Kidney (tissue), 14 donors: ENCODE measurements around the gene NFIA. TPM values are rescaled to one million over a fixed set of nuclear protein-coding genes. Genes with fewer than 3 reads are reported as not detected.

Experiments
- DNase-seq, 5 donors: peaks; one replicate each; pipeline ENCODE4 v3.0.0-alpha.2; 2013 to 2020
- FAIRE-seq: peaks from 2 replicates; lab custom pipeline; 2012; peaks lifted over from hg19 to GRCh38; lab: Jason Lieb, UNC
- H3K27ac ChIP-seq, 2 donors: one replicate each; pipeline ENCODE4 v1.7.0; 2013; ENCODE audit warnings: low read depth in 2 of 2, low read length in 2 of 2, inconsistent platforms in 1 of 2
- H3K27me3 ChIP-seq: one replicate; pipeline ENCODE4 v1.7.1; 2013; ENCODE audit warnings: low read length, inconsistent platforms; ENCODE audit not compliant: control insufficient read depth, insufficient read depth
- H3K36me3 ChIP-seq, 3 donors: one replicate each; pipeline versions ENCODE4 v1.7.0 to v1.7.1; 2013; ENCODE audit warnings: low read length in 3 of 3, control low read depth in 1 of 3, inconsistent platforms in 1 of 3; ENCODE audit not compliant: insufficient read depth in 3 of 3, control insufficient read depth in 2 of 3
- H3K4me1 ChIP-seq, 3 donors: one replicate each; pipeline versions ENCODE4 v1.7.0 to v1.7.1; 2013; ENCODE audit warnings: low read length in 3 of 3, inconsistent platforms in 1 of 3, low read depth in 1 of 3; ENCODE audit not compliant: control insufficient read depth in 2 of 3, insufficient read depth in 2 of 3
- H3K4me3 ChIP-seq, 3 donors: one replicate each; pipeline versions ENCODE4 v1.7.0 to v1.8.1; 2013; ENCODE audit warnings: low read length in 3 of 3, control low read depth in 1 of 3, inconsistent platforms in 1 of 3
- H3K9ac ChIP-seq, 3 donors: one replicate each; pipeline versions ENCODE4 v1.7.0 to v1.7.1; 2013; ENCODE audit warnings: low read length in 3 of 3, control low read depth in 1 of 3, inconsistent platforms in 1 of 3
- H3K9me3 ChIP-seq, 3 donors: one replicate each; pipeline versions ENCODE4 v1.7.0 to v1.7.1; 2013; ENCODE audit warnings: low read length in 3 of 3, control low read depth in 1 of 3, inconsistent platforms in 1 of 3; ENCODE audit not compliant: control insufficient read depth in 2 of 3, insufficient read depth in 1 of 3
- intact Hi-C: fragments of 100-400 bp; cut with DNase I; formaldehyde crosslinking; loops from one replicate; pipeline ENCODE4 v1.11.1; 2022
- polyA plus RNA-seq: library from polyadenylated mRNA; stranded (reverse); fragments of 350-450 nt; fragmentation: Illumina TruSeq; extraction: RNeasy Lipid Tissue Mini Kit (QIAGEN cat#74804); gene quantifications from one replicate; pipeline ENCODE4 v1.2.3, GENCODE V29; 2014; ENCODE audit warnings: low read depth, low replicate concordance; ENCODE audit not compliant: insufficient read depth
- total RNA-seq: library from RNA; stranded (reverse); fragmentation: NEBNext Ultra II Directional; extraction: Animal tissue kit (Norgen Biotek cat#: 25700); gene quantifications from one replicate; pipeline ENCODE4 v1.2.1, GENCODE V29; 2021
- TF ChIP-seq, protein P1 (sequence below): IDR thresholded peaks from 3 replicates; pipeline ENCODE4 v1.5.1; 2012; ENCODE audit warnings: mild to moderate bottlenecking, moderate library complexity, borderline replicate concordance; ENCODE audit not compliant: insufficient read depth; ENCODE audit errors: extremely low read depth
- donor health status: control.
- donor health status: control.
- donor health status: control.
- donor health status: control.
- donor health status: control.
- donor health status: DM: yes; HTN: yes; CAD: no.
- donor health status: Normal renal cell carcinoma (clear cell type).

The NFIA gene
- total and polyA plus RNA-seq, 2 donors from 2014 or later, result 4.8 to 87.5 TPM

- no peak for DNase-seq
- TF ChIP-seq, protein P1, sequence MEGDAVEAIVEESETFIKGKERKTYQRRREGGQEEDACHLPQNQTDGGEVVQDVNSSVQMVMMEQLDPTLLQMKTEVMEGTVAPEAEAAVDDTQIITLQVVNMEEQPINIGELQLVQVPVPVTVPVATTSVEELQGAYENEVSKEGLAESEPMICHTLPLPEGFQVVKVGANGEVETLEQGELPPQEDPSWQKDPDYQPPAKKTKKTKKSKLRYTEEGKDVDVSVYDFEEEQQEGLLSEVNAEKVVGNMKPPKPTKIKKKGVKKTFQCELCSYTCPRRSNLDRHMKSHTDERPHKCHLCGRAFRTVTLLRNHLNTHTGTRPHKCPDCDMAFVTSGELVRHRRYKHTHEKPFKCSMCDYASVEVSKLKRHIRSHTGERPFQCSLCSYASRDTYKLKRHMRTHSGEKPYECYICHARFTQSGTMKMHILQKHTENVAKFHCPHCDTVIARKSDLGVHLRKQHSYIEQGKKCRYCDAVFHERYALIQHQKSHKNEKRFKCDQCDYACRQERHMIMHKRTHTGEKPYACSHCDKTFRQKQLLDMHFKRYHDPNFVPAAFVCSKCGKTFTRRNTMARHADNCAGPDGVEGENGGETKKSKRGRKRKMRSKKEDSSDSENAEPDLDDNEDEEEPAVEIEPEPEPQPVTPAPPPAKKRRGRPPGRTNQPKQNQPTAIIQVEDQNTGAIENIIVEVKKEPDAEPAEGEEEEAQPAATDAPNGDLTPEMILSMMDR, result no peak
- Histone ChIP-seq H3K9ac (no peak overlapping the region), H3K9me3 (no peaks in the 10 kb centered on the region), H3K27ac (no peak overlapping the region), H3K4me3 (no peak overlapping the region), H3K4me1 (no peaks in the 10 kb centered on the region), H3K36me3 (no peaks in the 10 kb centered on the region), H3K27me3 (no peaks in the 10 kb centered on the region)
- FAIRE-seq, result no peak
- intact Hi-C loops, result no loop called here
These were observed 177.8 kb downstream of the NFIA start for GRCh38 chr1:61260171-61260570.

DNA sequence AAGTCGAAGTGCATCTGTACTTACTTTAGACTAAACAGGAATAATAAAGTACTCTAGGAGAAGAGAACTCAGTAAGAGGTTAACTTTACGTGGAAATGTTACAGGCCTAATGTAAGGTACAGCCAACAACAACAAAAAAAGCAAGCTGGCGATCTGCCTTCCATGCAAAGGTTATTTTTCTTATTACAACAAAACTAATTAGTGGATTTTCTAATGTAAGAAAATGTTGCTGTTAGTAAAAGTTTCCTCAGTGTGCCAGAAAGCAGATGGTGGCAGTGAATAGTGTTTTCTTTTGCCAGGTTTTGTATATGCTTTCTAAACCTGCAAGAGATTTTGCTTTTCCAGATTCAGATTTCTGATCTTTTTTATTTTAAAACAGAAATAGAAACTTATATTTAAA lies 179.2 kb downstream of the NFIA start:
- H3K27me3 ChIP-seq, result no peaks in the 10 kb centered on the region
- DNase-seq (no peak), FAIRE-seq (no peak)
- H3K9me3 ChIP-seq, result no peaks in the 10 kb centered on the region
- no peaks in the 10 kb centered on the region for H3K36me3 ChIP-seq
- intact Hi-C loops, result no loop called here
- H3K4me1 ChIP-seq, result no peaks in the 10 kb centered on the region
- H3K4me3 ChIP-seq, result no peak overlapping the region
- TF ChIP-seq, protein P1, result no peak
- H3K27ac ChIP-seq, result no peak overlapping the region
- H3K9ac ChIP-seq, result no peak overlapping the region

DNA sequence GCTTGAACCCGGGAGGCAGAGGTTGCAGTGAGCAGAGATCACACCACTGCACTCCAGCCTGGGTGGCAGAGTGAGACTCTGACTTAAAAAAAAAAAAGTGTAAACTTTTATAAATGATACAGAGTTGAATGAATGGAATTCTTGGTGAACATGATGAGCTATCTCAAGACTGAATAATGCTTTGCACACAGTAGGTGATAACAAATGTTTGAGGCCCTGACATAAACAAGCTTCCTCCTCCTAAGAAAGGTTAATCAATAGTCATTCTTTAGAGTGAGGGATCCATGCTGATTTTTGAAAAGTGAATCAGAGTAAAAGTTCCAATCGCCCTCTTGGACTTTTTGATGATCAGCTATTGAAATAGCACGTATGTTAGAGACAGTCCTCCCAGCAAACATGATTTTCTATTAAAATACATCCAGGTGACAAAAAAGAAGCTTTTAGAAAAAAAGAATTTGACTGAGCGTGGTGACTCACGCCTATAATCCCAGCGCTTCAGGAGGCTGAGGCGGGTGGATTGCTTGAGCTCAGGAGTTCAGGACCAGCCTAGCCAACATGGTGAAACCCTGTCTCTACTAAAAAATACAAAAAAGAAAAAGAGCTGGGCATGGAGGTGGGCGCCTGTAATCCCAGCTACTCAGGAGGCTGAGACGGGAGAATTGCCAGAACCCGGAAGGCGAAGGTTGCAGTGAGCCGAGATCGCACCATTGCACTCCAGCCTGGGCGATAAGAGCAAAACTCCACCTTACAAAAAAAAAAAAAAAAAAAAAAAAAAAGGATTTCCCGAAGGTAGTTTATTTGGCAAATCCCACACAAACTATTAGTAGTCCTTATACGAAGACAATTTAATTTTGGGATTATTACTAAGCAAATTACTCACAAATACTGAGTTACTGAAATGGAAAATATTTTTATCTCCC lies 181.8 kb downstream of the NFIA start:
- DNase-seq (no peak), FAIRE-seq (no peak)
- no peaks in the 10 kb centered on the region for H3K9me3 ChIP-seq
- H3K4me3 ChIP-seq, result no peak overlapping the region
- H3K27ac ChIP-seq, result no peak overlapping the region
- no peaks in the 10 kb centered on the region for H3K27me3 ChIP-seq
- no peak overlapping the region for H3K9ac ChIP-seq
- H3K36me3 ChIP-seq, result no peaks in the 10 kb centered on the region
- TF ChIP-seq, protein P1, result no peak
- intact Hi-C loops, result no loop called here
- H3K4me1 ChIP-seq, result no peaks in the 10 kb centered on the region
